ENCODE results near the gene PARD3B. TPM values are rescaled to one million over a fixed set of nuclear protein-coding genes. Genes with fewer than 3 reads are reported as not detected.

Gene PARD3B
- total RNA-seq, 1 experiment from 2014 or later: 6.4 TPM

DNA sequence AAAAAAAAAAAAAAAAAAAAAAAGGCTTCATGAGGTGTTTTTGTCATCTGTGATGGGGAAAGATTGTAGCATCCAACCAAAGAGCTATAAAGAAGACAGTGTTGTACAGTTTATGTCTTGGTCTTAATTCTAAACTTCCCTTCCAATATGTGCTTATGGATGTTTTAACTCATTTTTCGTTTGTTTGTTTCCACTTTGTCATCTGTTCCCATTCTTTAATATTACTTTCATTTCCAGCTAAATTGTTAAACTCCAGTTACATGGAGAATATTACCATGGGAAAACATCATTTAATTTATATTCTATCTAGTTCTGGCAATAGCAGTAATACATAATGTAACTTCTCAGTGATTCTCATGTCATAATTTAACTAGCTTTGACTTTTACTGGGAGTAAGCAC lies 792.9 kb downstream of the PARD3B start:
- TF ChIP-seq CTCF (conservative IDR thresholded peaks at IDR 0.05): no peak
- H3K36me3 Mint-ChIP-seq (ENCODE audit: insufficient read depth in 1 of 3, low read depth in 3 of 3): peaks cover 10 to 22% (median 15%) of the 10 kb centered on the region in 3 experiments
- Histone ChIP-seq H3K9ac (ENCODE audit: extremely low read depth, insufficient read length, low read length) (no peak overlapping the region), H4K8ac (replicated peaks; ENCODE audit: insufficient read length, low read depth, low read length) (no peak overlapping the region), H2BK15ac (ENCODE audit: low read depth, low read length) (no peak overlapping the region), H4K91ac (ENCODE audit: insufficient read length, low read depth, low read length) (no peak overlapping the region), H3T11ph (ENCODE audit: low read length) (no peak overlapping the region), H3K23me2 (ENCODE audit: insufficient read length, low read depth, low read length, poor library complexity, severe bottlenecking) (no peaks in the 10 kb centered on the region), H3K4me1 (ENCODE audit: insufficient read depth, low read length) (no peaks in the 10 kb centered on the region), H2AK5ac (ENCODE audit: insufficient read length, low read length) (no peak overlapping the region), H3K23ac (ENCODE audit: insufficient read length, low read depth, low read length) (no peak overlapping the region), H3K27ac (ENCODE audit: insufficient read length, low read depth, low read length) (no peak overlapping the region), H3K79me2 (ENCODE audit: insufficient read depth, low read length) (no peaks in the 10 kb centered on the region), H3K9me3 (ENCODE audit: control insufficient read depth, low read depth, low read length) (peaks cover 10% of the 10 kb centered on the region), H2AFZ (ENCODE audit: low read length) (no peak overlapping the region), H4K5ac (ENCODE audit: insufficient read length, low read depth, low read length) (no peak overlapping the region), H3K4ac (ENCODE audit: low read depth, low read length) (no peak overlapping the region), H3K14ac (ENCODE audit: insufficient read depth, low read length) (no peak overlapping the region), H3K4me2 (ENCODE audit: insufficient read depth, insufficient read length, low read length) (no peak overlapping the region), H3K56ac (ENCODE audit: insufficient read length, low read depth, low read length) (no peak overlapping the region), H3K27me3 (ENCODE audit: insufficient read depth, low read length) (no peaks in the 10 kb centered on the region), H2BK12ac (ENCODE audit: insufficient read length, low read depth, low read length) (no peak overlapping the region), H4K20me1 (ENCODE audit: control insufficient read depth, insufficient read depth, insufficient read length) (no peaks in the 10 kb centered on the region), H2BK120ac (ENCODE audit: low read depth, low read length, poor library complexity, severe bottlenecking) (no peak overlapping the region), H2BK5ac (ENCODE audit: insufficient read length, low read length) (no peak overlapping the region), H3K79me1 (ENCODE audit: insufficient read depth, low read depth, low read length, poor library complexity, severe bottlenecking) (no peaks in the 10 kb centered on the region), H3K18ac (ENCODE audit: insufficient read length, low read depth, low read length) (no peak overlapping the region), H2BK20ac (ENCODE audit: low read depth, low read length, poor library complexity, severe bottlenecking) (no peak overlapping the region)
- WGBS (ENCODE audit: extremely low coverage, insufficient read length, low lambda C conversion rate): no CpG with 5 or more reads among the region's 1 CpG
- no peaks in the 10 kb centered on the region for H3K4me1 Mint-ChIP-seq
- H3K27me3 Mint-ChIP-seq (ENCODE audit: low read depth): no peaks in the 10 kb centered on the region
- H3K9me3 Mint-ChIP-seq: peaks cover 14 to 22% of the 10 kb centered on the region in 2 experiments
- H3K27ac Mint-ChIP-seq: no peak overlapping the region
- DNase-seq: no peak
- H3K4me3 Mint-ChIP-seq: no peak overlapping the region

Measured in H9 (cell line).